HFFc6 (cell line): ENCODE measurements around the gene FZR1. TPM values are rescaled to one million over a fixed set of nuclear protein-coding genes. Genes with fewer than 3 reads are reported as not detected.

ENCODE experiments used
- DNase-seq: peaks from one replicate; pipeline ENCODE4 v3.0.0-alpha.2; 2018
- H3K27ac Mint-ChIP-seq: 2 replicates; pipeline ENCODE4 v1.8.0; 2020; ENCODE audit warnings: mild to moderate bottlenecking, mixed read lengths
- H3K27me3 Mint-ChIP-seq: 2 replicates; pipeline ENCODE4 v1.8.0; 2021; ENCODE audit warnings: mild to moderate bottlenecking, moderate library complexity, mixed read lengths; ENCODE audit not compliant: insufficient read depth
- H3K36me3 Mint-ChIP-seq: 2 replicates; pipeline ENCODE4 v1.8.0; 2021; ENCODE audit warnings: low read depth, mixed read lengths
- H3K4me1 Mint-ChIP-seq: 2 replicates; pipeline ENCODE4 v1.8.0; 2020; ENCODE audit warnings: low read depth, mixed read lengths
- H3K4me3 Mint-ChIP-seq: 2 replicates; pipeline ENCODE4 v1.8.0; 2020; ENCODE audit warnings: mild to moderate bottlenecking, moderate library complexity, mixed read lengths
- H3K9me3 Mint-ChIP-seq: 2 replicates; pipeline ENCODE4 v1.8.0; 2020; ENCODE audit warnings: mild to moderate bottlenecking, mixed read lengths
- CTCF ChIP-seq: fragments of 200-600 bp; sonication (generic); IDR thresholded peaks from 2 replicates; pipeline ENCODE4 v1.5.0; 2021; ENCODE audit warnings: antibody characterized with exemption, mild to moderate bottlenecking
- total RNA-seq, 6 experiments: library from RNA; stranded (reverse); fragmentation: NEBNext Ultra II Directional; extraction: Animal tissue kit (Norgen Biotek cat#: 25700); gene quantifications; 2 replicates in 1 of 6; 3 replicates in 5 of 6; pipeline ENCODE4 v1.2.3, GENCODE V29; 2021

The FZR1 gene
- total RNA-seq, 6 experiments from 2014 or later = 43.9 to 56.8 (median 46.0) TPM

- no peak overlapping the region for H3K4me3 Mint-ChIP-seq
- no peak for TF ChIP-seq CTCF
- DNase-seq = no peak
- H3K4me1 Mint-ChIP-seq = peaks cover 17% of the 10 kb centered on the region
- H3K36me3 Mint-ChIP-seq = peaks cover 13% of the 10 kb centered on the region
- no peak overlapping the region for H3K27ac Mint-ChIP-seq
- H3K27me3 Mint-ChIP-seq = peaks cover 3% of the 10 kb centered on the region
- H3K9me3 Mint-ChIP-seq = no peaks in the 10 kb centered on the region
Observed at GRCh38 chr19:3570606-3571011, 64.5 kb downstream of the FZR1 start.

GRCh38 chr19:3572132-3572854 is 66.2 kb downstream of the FZR1 start:
- no peaks in the 10 kb centered on the region for H3K9me3 Mint-ChIP-seq
- peak overlapping the region; percentile 76 for H3K27ac Mint-ChIP-seq
- H3K4me3 Mint-ChIP-seq = peak overlapping the region; percentile 77
- peak; percentile 99 for DNase-seq
- no peak for TF ChIP-seq CTCF
- no peaks in the 10 kb centered on the region; the same call in none of the 2 replicates for H3K27me3 Mint-ChIP-seq
- H3K4me1 Mint-ChIP-seq = peaks cover 23% of the 10 kb centered on the region
- peaks cover 13% of the 10 kb centered on the region for H3K36me3 Mint-ChIP-seq

- no peak for DNase-seq
- Mint-ChIP-seq H3K4me1 (peaks cover 23% of the 10 kb centered on the region), H3K36me3 (peaks cover 13% of the 10 kb centered on the region), H3K9me3 (no peaks in the 10 kb centered on the region), H3K27me3 (no peaks in the 10 kb centered on the region; the same call in none of the 2 replicates), H3K4me3 (peak within 1 kb of the TSS; percentile 81), H3K27ac (peak within 1 kb of the TSS; percentile 76)
- no peak for TF ChIP-seq CTCF
Observed at GRCh38 chr19:3572855-3573161, 66.7 kb downstream of the FZR1 start, which contains the start of gene HMG20B. HMG20B (plus strand) TSS chr19:3572944; CDS start chr19:3573310, 366 bp downstream.

DNA sequence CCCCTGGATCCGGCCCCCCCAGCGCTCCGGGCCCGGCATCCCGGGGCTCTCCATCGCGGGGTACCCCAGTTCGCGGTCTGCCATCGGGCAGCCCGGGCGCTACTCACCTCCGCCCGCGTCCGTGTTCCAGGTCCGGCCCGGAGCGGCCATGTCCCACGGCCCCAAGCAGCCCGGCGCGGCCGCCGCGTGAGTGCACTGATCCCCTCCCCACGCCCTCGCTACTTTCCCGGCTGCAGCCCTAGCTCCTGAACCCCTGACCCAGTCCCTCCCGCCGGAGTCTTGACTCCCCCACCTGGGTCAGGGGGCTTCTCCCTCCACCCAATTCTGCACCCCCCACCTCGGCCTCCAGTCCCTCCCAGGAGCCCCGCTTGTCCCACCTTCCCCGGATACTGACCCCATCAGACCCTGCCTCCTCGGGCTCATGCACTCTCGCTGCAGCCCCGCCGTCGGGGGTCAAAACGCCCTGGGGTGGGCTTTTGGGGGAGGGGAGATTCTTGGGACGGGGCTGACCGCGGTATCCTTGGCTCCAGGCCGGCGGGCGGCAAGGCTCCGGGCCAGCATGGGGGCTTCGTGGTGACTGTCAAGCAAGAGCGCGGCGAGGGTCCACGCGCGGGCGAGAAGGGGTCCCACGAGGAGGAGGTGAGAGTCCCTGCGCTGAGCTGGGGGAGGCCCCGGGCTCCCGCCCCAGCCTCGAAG is 67.2 kb downstream of the FZR1 start:
- Mint-ChIP-seq H3K4me3 (peak overlapping the region; percentile 81), H3K27ac (peak overlapping the region; percentile 63), H3K36me3 (peaks cover 13% of the 10 kb centered on the region), H3K27me3 (no peaks in the 10 kb centered on the region; the same call in none of the 2 replicates), H3K4me1 (peaks cover 23% of the 10 kb centered on the region), H3K9me3 (no peaks in the 10 kb centered on the region)
- no peak for TF ChIP-seq CTCF
- no peak for DNase-seq

GRCh38 chr19:3573858-3574637 is 67.9 kb downstream of the FZR1 start:
- no peak for TF ChIP-seq CTCF
- Mint-ChIP-seq H3K9me3 (no peaks in the 10 kb centered on the region), H3K4me1 (peaks cover 26% of the 10 kb centered on the region), H3K36me3 (peaks cover 13% of the 10 kb centered on the region), H3K27ac (peak overlapping the region; percentile 63), H3K4me3 (peak overlapping the region; percentile 81), H3K27me3 (no peaks in the 10 kb centered on the region; the same call in none of the 2 replicates)
- peak; percentile 93 for DNase-seq
